Measurements from ENCODE around the gene GRAMD4. TPM values are rescaled to one million over a fixed set of nuclear protein-coding genes. Genes with fewer than 3 reads are reported as not detected.

GRAMD4 gene
- total RNA-seq, 4 donors from 2014 or later = 16.7 to 106 (median 53.3) TPM

DNA sequence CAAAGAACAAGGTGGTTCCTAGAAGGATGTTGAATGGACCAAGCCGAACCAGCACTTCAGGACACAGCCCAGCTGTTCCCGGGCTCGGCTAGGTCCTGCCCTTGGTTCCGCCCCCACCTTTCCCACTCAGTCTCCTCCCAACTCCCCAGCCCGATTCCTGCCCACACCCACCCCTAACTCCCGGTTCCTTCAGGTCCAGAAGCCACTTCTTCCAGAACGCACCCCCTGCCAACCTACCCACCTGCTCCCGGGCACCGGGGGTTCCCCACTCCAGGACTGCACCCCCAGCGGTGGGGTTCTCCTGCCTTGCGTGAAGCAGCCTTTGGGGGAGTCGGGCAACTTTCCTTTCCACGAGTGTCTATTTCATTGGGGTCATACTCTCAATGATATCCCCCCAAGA is 87.1 kb downstream of the GRAMD4 start:
- peaks cover 0 to 79% of the 10 kb centered on the region in 2 donors for H3K36me3 ChIP-seq
- H3K27me3 ChIP-seq = no peaks in the 10 kb centered on the region
- H3K4me1 ChIP-seq = no peaks in the 10 kb centered on the region
- no peak for DNase-seq
- no peak overlapping the region for H3K4me3 ChIP-seq
- no peak overlapping the region for H3K27ac ChIP-seq
- in situ Hi-C loops (cut with MboI; ENCODE audit: low sequenced_read_pairs in 4 of 4) (loop anchor here in 1 of 4 donors (25.0 kb wide), 1 partner anchor 145 kb away; no protein-coding TSS in a partner anchor), intact Hi-C loops (cut with DNase I; ENCODE audit: low total_unique reads) (no loop called here)
- no peak for ATAC-seq
- H3K9me3 ChIP-seq = no peaks in the 10 kb centered on the region
- no peak for TF ChIP-seq POLR2A (IDR thresholded peaks at IDR 0.05)
- TF ChIP-seq, protein P1, sequence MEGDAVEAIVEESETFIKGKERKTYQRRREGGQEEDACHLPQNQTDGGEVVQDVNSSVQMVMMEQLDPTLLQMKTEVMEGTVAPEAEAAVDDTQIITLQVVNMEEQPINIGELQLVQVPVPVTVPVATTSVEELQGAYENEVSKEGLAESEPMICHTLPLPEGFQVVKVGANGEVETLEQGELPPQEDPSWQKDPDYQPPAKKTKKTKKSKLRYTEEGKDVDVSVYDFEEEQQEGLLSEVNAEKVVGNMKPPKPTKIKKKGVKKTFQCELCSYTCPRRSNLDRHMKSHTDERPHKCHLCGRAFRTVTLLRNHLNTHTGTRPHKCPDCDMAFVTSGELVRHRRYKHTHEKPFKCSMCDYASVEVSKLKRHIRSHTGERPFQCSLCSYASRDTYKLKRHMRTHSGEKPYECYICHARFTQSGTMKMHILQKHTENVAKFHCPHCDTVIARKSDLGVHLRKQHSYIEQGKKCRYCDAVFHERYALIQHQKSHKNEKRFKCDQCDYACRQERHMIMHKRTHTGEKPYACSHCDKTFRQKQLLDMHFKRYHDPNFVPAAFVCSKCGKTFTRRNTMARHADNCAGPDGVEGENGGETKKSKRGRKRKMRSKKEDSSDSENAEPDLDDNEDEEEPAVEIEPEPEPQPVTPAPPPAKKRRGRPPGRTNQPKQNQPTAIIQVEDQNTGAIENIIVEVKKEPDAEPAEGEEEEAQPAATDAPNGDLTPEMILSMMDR (IDR thresholded peaks at IDR 0.05 in 4 of 5, conservative IDR thresholded peaks at IDR 0.05 in 1 of 5) = no peak

DNA sequence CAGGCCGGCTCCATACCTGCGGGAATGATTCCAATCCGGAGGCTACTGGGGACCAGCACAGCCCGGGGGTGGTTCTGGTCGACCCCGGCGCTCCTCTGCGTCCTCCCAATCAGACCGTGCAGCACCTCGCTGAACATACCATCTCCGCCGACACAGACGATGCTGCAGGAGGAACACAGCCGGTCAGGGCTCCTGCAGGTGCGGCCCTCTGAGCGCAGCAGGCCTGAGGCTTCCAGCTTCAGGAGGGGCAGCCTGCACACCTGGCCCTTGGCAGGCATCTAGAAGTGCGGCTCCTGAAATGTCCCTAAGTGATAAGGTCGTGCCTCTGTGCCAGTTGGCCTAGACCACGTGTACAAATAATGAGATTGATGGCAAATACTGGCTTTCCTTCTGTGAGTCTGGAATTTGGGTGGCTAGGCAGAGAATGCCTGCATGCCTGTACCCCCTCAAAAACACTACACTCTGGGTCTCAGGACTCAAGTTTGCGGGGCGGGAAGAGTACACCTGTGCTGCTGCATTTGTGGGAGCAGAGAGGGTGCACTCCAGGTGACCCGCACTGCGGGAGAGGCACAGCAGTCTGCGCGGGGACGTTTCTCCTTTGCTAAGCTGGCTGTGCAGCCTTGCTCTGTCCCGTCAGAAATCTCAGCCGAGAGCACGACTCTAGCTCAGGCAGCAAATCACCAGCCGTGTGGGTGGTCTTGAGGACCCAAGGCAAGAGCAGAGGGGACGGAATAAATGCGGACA is 87.8 kb downstream of the GRAMD4 start:
- TF ChIP-seq, protein P1 (IDR thresholded peaks at IDR 0.05 in 4 of 5, conservative IDR thresholded peaks at IDR 0.05 in 1 of 5) = no peak
- no peak for TF ChIP-seq POLR2A (IDR thresholded peaks at IDR 0.05)
- Histone ChIP-seq H3K27ac (no peak overlapping the region), H3K27me3 (no peaks in the 10 kb centered on the region), H3K4me1 (no peaks in the 10 kb centered on the region), H3K9me3 (no peaks in the 10 kb centered on the region), H3K4me3 (no peak overlapping the region), H3K36me3 (peaks cover 0 to 76% of the 10 kb centered on the region in 2 donors)
- intact Hi-C loops (cut with DNase I; ENCODE audit: low total_unique reads) (no loop called here), in situ Hi-C loops (cut with MboI; ENCODE audit: low sequenced_read_pairs in 4 of 4) (loop anchor here in 1 of 4 donors (25.0 kb wide), 1 partner anchor 146 kb away; no protein-coding TSS in a partner anchor)
- DNase-seq (no peak), ATAC-seq (no peak)

DNA sequence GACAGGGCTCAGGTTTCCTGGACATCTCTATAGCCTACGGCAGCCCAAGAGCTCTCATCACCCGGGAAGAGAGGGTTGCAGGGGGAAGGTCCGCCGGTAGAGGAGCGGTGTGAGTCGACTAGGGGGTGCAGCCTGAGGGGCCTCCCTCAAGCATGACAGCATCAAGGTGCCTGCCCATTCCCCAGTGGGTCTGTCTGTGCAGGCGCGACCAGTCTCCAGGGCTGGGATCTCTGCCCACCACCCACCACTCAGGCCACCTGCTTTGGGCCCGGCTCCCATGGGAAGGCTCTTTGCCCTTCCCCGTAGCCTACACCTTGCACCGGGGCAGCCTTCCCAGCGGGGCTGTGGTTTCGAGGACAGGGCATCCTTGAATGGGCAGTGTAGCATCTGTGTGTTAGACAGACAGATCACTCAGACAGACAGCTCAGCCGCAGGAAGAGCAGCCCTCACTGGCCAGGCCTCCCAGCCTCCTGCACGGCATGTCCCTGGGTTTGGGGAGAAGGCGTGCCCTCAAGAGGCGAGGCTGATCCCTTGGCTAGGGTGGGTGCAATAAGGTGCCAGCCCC is 88.7 kb downstream of the GRAMD4 start:
- H3K9me3 ChIP-seq = no peaks in the 10 kb centered on the region
- DNase-seq (no peak), ATAC-seq (no peak)
- in situ Hi-C loops (cut with MboI; ENCODE audit: low sequenced_read_pairs in 4 of 4) (loop anchor here in 1 of 4 donors (25.0 kb wide), 1 partner anchor 147 kb away; no protein-coding TSS in a partner anchor), intact Hi-C loops (cut with DNase I; ENCODE audit: low total_unique reads) (no loop called here)
- no peak overlapping the region for H3K4me3 ChIP-seq
- no peak overlapping the region for H3K27ac ChIP-seq
- no peaks in the 10 kb centered on the region for H3K4me1 ChIP-seq
- no peak for TF ChIP-seq POLR2A (IDR thresholded peaks at IDR 0.05)
- TF ChIP-seq, protein P1 (IDR thresholded peaks at IDR 0.05 in 4 of 5, conservative IDR thresholded peaks at IDR 0.05 in 1 of 5) = no peak
- peaks cover 0 to 72% of the 10 kb centered on the region in 2 donors for H3K36me3 ChIP-seq
- no peaks in the 10 kb centered on the region for H3K27me3 ChIP-seq

DNA sequence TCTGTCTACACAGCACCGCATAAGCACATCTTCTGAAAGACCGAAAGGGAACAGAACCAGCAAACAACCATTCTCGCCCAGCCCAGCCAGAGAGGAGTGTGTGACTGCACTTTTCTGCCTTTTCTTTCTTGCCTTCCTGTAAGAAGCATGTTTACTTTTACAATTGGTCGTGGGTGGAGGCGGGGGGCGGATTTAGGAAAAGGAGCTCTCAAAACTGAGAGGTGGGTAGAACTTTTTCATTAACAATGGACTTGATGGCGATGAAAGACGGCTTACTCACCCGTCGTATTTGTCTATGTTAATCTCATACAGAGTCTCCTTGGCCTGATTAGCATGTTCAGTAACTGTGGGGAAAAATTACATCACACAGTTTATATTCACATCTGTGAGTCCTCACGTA is 90.6 kb downstream of the GRAMD4 start:
- H3K4me3 ChIP-seq = no peak overlapping the region
- H3K27me3 ChIP-seq = no peaks in the 10 kb centered on the region
- H3K27ac ChIP-seq = no peak overlapping the region
- peaks cover 0 to 68% of the 10 kb centered on the region in 2 donors for H3K36me3 ChIP-seq
- no peaks in the 10 kb centered on the region for H3K9me3 ChIP-seq
- no peak for TF ChIP-seq POLR2A (IDR thresholded peaks at IDR 0.05)
- TF ChIP-seq, protein P1 (IDR thresholded peaks at IDR 0.05 in 4 of 5, conservative IDR thresholded peaks at IDR 0.05 in 1 of 5) = no peak
- DNase-seq (no peak), ATAC-seq (no peak)
- in situ Hi-C loops (cut with MboI; ENCODE audit: low sequenced_read_pairs in 4 of 4) = loop anchor here in 1 of 4 donors (25.0 kb wide), 1 partner anchor 149 kb away; no protein-coding TSS in a partner anchor
- intact Hi-C loops (cut with DNase I; ENCODE audit: low total_unique reads) = no loop called here
- H3K4me1 ChIP-seq = peaks cover 5 to 9% of the 10 kb centered on the region in 2 donors

Data from gastrocnemius medialis (tissue), 4 donors.